Central memory CD4-positive, alpha-beta T cell (primary cell): Measurements from ENCODE around the gene MAP3K2.
A peak's percentile ranks its signal among the peaks of the same experiment; 100 is the strongest.

Experiments
- DNase-seq: peaks from one replicate; pipeline ENCODE4 v3.0.0; 2022
- total RNA-seq, 3 experiments: gene quantifications; one replicate each; lab custom pipeline; 2026; lab: John Stamatoyannopoulos, UW

The MAP3K2 gene, protein sequence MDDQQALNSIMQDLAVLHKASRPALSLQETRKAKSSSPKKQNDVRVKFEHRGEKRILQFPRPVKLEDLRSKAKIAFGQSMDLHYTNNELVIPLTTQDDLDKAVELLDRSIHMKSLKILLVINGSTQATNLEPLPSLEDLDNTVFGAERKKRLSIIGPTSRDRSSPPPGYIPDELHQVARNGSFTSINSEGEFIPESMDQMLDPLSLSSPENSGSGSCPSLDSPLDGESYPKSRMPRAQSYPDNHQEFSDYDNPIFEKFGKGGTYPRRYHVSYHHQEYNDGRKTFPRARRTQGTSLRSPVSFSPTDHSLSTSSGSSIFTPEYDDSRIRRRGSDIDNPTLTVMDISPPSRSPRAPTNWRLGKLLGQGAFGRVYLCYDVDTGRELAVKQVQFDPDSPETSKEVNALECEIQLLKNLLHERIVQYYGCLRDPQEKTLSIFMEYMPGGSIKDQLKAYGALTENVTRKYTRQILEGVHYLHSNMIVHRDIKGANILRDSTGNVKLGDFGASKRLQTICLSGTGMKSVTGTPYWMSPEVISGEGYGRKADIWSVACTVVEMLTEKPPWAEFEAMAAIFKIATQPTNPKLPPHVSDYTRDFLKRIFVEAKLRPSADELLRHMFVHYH
- 207 to 308 (median 250) reads per million in 3 experiments for total RNA-seq

DNA sequence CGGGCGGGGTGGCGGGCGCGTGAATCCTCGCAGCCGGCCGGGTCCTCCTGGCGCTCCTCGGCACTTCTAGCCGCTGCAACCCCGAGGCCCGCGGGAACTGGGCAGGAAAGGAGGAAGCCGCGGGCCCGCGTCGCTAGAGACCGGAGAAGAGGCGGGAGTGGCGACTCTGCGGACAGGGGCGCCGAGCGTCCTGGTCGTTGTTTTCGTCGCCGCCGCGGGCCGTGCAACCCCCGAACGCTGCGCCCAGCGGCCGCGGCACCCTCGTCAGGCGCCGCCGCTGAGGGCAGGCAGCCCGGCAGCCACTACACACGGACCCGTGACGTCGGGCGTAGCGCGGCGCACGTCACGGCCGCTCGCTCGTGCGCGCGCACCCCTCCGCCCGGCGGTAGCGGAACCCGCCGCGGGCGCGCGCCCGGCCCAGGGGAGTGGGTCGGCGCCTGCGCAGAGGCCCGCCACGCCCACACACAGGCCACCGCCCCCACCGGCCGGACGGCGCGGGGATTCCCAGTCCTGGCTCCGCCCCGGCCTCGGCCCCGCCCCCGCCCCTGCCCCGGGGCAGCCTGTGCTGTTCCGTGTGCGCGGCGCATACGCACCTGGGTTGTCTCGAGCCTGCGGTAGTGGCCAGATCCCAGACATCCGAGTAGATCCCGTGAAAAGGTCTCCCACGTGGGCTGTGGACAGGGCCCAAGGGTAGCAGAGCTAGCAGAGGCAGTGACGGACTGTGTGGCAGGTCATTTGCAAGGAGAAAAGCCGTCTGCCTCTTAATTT, at the start of gene MAP3K2:
Gene MAP3K2, minus strand, starts transcription at position 321 of the 768 bp plus-strand sequence. CDS start 44,846 bp downstream, outside the sequence.
- peak; percentile 92 for DNase-seq

DNA sequence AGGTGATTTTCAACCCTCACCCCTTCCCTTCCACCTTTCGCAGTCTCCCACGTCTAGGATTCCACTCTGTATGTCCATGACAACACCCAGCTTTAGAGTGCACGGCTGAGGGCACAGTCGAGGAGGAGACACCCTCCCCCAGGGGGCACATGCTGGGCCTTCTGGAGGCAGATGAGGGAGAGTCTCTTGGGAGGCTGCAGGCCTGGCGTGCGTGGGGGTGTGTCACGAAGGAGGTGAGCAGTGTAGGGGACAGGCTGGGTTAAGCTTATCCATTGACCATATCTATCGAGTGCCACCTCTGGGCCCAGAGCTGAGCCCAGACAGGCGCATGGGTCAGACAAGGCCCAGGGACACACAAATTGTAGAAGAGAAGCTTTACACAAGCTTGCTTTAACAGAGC, 49.3 kb upstream of the MAP3K2 start:
- DNase-seq, result no peak

DNA sequence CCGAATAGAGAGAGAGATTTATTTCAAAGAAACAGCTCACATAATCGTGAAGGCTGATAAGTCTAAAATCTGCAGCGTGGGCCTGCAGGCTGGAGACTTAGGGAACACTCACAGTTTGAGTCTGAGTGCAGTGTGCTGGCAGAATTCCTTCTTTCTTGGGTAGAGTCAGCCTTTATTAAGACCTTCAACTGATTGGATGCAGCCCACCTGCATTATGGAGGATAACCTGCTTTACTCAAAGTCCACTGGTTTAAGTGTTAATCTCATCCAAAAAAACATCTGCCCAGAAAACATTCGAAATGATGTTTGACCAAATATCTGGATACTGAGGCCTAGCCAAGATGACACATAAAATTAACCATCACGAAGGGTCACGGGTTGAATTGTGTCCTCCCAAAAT, 46.7 kb upstream of the MAP3K2 start:
- no peak for DNase-seq

DNA sequence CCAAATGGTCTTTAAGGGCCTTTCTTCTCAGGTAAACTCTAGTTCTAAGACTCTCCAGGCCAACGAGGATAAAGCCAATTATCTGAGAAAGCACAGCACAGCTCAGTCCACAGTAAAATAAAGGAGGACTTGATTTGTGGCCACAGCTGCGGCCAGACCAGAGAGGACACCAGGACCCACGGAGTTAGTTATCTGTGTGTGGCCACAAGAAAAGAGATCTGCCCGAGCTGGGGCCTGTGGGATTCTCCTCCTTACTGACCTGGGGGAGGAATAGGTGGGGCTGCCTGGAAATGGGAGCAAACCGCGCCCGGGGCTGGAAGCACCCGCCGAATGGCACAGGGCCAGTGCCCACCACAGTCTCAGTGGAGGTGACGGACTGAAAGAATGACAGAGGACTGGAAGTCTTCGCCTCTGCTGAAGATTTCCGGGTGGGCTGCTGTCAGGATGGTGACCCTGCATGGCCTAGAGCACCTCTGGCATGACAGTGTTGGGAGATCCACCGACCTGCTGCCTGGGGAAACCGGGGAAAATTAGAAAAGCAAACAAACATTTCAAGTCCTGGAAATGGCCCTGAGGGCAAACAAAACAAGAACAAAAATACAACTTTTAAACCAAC, 43.7 kb upstream of the MAP3K2 start:
- no peak for DNase-seq

DNA sequence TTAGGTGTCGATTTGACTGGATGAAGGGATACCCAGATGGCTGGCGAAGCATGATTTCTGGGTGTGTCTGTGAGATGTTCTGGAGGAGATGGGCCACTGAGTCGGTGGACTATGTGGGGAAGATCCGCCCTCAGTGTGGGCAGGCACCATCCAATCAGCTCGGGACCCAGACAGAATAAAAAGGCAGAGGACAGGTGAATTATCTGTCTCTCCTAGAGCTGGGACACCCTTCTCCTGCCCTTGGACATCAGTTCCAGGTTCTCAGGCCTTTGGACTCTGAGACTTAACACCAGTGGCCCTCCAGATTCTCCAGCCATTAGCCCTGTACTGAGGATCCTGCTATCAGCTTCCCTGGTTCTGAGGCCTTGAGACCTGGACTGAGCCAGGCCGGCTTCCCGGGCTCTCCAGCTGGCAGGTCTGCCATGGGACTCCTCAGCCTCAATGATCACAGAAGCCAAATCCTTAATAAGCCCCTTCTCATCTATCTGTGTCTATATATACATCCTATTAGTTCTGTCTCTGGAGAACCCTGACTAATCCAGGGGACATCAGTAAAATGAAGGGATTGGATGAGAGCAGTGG, 42.2 kb upstream of the MAP3K2 start:
- no peak for DNase-seq

DNA sequence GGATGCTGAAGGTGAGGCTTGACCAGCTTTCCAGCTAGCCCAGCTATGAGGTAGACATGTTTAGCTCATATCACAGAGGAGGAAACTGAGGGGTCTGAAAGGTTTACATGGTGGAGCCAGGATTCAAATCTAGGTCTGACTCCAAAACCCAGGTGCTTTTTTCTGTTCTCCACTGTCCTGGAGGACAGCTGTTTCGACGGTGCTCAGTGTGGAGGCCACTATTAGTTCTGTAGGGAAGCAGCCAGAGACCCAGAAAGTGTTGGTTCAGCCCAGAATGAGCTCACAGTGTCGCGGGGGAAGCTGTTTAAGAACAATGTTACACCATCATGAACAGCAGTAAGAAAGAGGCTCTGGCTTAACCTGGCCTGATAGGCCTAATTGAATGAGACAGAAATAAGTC, 41.5 kb upstream of the MAP3K2 start:
- DNase-seq, result no peak

DNA sequence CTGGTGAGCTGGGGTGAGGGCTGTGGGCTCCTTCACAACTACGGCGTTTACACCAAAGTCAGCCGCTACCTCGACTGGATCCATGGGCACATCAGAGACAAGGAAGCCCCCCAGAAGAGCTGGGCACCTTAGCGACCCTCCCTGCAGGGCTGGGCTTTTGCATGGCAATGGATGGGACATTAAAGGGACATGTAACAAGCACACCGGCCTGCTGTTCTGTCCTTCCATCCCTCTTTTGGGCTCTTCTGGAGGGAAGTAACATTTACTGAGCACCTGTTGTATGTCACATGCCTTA, 41.0 kb upstream of the MAP3K2 start:
- DNase-seq, result no peak

DNA sequence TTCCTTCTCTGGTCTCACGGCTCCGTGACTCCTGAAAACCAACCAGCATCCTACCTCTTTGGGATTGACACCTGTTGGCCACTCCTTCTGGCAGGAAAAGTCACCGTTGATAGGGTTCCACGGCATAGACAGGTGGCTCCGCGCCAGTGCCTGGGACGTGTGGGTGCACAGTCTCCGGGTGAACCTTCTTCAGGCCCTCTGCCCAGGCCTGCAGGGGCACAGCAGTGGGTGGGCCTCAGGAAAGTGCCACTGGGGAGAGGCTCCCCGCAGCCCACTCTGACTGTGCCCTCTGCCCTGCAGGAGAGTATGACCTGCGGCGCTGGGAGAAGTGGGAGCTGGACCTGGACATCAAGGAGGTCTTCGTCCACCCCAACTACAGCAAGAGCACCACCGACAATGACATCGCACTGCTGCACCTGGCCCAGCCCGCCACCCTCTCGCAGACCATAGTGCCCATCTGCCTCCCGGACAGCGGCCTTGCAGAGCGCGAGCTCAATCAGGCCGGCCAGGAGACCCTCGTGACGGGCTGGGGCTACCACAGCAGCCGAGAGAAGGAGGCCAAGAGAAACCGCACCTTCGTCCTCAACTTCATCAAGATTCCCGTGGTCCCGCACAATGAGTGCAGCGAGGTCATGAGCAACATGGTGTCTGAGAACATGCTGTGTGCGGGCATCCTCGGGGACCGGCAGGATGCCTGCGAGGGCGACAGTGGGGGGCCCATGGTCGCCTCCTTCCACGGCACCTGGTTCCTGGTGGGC, 40.5 kb upstream of the MAP3K2 start:
- DNase-seq, result no peak

DNA sequence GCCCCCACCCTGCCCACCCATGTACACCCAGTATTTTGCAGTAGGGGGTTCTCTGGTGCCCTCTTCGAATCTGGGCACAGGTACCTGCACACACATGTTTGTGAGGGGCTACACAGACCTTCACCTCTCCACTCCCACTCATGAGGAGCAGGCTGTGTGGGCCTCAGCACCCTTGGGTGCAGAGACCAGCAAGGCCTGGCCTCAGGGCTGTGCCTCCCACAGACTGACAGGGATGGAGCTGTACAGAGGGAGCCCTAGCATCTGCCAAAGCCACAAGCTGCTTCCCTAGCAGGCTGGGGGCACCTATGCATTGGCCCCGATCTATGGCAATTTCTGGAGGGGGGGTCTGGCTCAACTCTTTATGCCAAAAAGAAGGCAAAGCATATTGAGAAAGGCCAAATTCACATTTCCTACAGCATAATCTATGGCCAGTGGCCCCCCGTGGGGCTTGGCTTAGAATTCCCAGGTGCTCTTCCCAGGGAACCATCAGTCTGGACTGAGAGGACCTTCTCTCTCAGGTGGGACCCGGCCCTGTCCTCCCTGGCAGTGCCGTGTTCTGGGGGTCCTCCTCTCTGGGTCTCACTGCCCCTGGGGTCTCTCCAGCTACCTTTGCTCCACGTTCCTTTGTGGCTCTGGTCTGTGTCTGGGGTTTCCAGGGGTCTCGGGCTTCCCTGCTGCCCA, 39.7 kb upstream of the MAP3K2 start:
- DNase-seq, result no peak

DNA sequence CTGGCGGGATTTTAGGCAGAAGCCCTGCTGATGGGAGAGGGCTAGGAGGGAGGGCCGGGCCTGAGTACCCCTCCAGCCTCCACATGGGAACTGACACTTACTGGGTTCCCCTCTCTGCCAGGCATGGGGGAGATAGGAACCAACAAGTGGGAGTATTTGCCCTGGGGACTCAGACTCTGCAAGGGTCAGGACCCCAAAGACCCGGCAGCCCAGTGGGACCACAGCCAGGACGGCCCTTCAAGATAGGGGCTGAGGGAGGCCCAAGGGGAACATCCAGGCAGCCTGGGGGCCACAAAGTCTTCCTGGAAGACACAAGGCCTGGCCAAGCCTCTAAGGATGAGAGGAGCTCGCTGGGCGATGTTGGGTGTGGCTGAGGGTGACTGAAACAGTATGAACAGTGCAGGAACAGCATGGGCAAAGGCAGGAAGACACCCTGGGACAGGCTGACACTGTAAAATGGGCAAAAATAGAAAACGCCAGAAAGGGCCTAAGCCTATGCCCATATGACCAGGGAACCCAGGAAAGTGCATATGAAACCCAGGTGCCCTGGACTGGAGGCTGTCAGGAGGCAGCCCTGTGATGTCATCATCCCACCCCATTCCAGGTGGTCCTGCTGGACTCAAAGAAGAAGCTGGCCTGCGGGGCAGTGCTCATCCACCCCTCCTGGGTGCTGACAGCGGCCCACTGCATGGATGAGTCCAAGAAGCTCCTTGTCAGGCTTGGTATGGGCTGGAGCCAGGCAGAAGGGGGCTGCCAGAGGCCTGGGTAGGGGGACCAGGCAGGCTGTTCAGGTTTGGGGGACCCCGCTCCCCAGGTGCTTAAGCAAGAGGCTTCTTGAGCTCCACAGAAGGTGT, 39.0 kb upstream of the MAP3K2 start:
- no peak for DNase-seq

DNA sequence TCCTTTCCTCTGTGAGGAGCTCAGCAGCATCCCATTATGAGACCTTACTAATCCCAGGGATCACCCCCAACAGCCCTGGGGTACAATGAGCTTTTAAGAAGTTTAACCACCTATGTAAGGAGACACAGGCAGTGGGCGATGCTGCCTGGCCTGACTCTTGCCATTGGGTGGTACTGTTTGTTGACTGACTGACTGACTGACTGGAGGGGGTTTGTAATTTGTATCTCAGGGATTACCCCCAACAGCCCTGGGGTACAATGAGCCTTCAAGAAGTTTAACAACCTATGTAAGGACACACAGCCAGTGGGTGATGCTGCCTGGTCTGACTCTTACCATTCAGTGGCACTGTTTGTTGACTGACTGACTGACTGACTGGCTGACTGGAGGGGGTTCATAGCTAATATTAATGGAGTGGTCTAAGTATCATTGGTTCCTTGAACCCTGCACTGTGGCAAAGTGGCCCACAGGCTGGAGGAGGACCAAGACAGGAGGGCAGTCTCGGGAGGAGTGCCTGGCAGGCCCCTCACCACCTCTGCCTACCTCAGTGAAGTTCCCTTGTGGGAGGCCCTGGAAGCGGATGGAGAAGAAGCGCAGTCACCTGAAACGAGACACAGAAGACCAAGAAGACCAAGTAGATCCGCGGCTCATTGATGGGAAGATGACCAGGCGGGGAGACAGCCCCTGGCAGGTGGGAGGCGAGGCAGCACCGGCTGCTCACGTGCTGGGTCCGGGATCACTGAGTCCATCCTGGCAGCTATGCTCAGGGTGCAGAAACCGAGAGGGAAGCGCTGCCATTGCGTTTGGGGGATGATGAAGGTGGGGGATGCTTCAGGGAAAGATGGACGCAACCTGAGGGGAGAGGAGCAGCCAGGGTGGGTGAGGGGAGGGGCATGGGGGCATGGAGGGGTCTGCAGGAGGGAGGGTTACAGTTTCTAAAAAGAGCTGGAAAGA, 38.0 kb upstream of the MAP3K2 start:
- no peak for DNase-seq

DNA sequence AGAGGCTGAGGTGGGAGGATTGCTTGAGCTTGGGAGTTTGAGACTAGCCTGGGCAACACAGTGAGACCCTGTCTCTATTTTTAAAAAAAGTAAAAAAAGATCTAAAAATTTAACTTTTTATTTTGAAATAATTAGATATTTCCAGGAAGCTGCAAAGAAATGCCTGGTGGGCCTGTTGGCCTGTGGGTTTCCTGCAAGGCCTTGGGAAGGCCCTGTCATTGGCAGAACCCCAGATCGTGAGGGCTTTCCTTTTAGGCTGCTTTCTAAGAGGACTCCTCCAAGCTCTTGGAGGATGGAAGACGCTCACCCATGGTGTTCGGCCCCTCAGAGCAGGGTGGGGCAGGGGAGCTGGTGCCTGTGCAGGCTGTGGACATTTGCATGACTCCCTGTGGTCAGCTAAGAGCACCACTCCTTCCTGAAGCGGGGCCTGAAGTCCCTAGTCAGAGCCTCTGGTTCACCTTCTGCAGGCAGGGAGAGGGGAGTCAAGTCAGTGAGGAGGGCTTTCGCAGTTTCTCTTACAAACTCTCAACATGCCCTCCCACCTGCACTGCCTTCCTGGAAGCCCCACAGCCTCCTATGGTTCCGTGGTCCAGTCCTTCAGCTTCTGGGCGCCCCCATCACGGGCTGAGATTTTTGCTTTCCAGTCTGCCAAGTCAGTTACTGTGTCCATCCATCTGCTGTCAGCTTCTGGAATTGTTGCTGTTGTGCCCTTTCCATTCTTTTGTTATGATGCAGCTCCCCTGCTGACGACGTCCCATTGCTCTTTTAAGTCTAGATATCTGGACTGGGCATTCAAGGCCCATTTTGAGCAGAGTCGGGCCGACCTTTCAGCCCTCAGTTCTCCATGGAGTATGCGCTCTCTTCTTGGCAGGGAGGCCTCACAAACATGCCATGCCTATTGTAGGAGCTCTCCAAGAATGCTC, 37.1 kb upstream of the MAP3K2 start:
- DNase-seq, result no peak

DNA sequence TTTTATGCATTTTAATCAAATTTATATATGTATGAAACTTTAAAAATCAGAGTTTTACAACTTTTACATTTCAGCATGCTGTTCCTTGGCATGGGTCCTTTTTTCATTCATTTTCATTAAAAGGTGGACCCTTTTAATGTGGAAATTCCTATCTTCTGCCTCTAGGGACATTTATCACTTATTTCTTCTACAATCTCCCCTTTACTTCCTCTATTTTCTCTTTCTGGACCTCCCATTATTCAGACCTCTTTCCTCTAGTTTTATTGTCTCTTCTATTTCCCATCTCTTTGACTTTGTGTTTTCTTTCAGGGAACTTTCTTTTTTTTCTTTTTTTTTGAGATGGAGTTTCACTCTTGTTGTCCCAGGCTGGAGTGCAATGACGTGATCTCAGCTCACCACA, 36.1 kb upstream of the MAP3K2 start:
- DNase-seq, result no peak

DNA sequence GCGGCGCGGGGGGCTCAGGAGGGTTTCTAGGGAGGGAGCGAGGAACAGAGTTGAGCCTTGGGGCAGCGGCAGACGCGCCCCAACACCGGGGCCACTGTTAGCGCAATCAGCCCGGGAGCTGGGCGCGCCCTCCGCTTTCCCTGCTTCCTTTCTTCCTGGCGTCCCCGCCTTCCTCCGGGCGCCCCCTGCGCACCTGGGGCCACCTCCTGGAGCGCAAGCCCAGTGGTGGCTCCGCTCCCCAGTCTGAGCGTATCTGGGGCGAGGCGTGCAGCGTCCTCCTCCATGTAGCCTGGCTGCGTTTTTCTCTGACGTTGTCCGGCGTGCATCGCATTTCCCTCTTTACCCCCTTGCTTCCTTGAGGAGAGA, 35.7 kb upstream of the MAP3K2 start:
- no peak for DNase-seq

DNA sequence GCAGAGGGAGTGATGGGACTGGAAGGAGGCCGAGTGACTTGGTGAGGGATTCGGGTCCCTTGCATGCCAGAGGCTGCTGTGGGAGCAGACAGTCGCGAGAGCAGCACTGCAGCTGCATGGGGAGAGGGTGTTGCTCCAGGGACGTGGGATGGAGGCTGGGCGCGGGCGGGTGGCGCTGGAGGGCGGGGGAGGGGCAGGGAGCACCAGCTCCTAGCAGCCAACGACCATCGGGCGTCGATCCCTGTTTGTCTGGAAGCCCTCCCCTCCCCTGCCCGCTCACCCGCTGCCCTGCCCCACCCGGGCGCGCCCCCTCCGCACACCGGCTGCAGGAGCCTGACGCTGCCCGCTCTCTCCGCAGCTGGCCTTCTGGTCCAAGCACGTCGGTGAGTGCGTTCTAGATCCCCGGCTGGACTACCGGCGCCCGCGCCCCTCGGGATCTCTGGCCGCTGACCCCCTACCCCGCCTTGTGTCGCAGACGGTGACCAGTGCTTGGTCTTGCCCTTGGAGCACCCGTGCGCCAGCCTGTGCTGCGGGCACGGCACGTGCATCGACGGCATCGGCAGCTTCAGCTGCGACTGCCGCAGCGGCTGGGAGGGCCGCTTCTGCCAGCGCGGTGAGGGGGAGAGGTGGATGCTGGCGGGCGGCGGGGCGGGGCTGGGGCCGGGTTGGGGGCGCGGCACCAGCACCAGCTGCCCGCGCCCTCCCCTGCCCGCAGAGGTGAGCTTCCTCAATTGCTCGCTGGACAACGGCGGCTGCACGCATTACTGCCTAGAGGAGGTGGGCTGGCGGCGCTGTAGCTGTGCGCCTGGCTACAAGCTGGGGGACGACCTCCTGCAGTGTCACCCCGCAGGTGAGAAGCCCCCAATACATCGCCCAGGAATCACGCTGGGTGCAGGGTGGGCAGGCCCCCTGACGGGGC, 35.0 kb upstream of the MAP3K2 start:
- no peak for DNase-seq

DNA sequence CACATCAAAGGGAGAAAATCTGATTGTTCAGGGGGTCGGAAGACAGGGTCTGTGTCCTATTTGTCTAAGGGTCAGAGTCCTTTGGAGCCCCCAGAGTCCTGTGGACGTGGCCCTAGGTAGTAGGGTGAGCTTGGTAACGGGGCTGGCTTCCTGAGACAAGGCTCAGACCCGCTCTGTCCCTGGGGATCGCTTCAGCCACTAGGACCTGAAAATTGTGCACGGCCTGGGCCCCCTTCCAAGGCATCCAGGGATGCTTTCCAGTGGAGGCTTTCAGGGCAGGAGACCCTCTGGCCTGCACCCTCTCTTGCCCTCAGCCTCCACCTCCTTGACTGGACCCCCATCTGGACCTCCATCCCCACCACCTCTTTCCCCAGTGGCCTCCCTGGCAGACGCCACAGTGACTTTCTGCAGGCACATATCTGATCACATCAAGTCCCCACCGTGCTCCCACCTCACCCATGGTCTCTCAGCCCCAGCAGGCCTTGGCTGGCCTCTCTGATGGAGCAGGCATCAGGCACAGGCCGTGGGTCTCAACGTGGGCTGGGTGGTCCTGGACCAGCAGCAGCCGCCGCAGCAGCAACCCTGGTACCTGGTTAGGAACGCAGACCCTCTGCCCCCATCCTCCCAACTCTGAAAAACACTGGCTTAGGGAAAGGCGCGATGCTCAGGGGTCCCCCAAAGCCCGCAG, 34.2 kb upstream of the MAP3K2 start:
- DNase-seq, result no peak
